HPDE6-E6E7 (cell line): ENCODE data around the gene CTBP1.

ENCODE experiments used
- DNase-seq: peaks from one replicate; pipeline ENCODE4 v3.0.0; 2011; ENCODE audit warnings: missing footprints; ENCODE audit errors: extremely low spot score

CTBP1 gene

GRCh38 chr4:1249731-1250526, 999 bp upstream of the CTBP1 start:
- DNase-seq, result peak; percentile 31

DNA sequence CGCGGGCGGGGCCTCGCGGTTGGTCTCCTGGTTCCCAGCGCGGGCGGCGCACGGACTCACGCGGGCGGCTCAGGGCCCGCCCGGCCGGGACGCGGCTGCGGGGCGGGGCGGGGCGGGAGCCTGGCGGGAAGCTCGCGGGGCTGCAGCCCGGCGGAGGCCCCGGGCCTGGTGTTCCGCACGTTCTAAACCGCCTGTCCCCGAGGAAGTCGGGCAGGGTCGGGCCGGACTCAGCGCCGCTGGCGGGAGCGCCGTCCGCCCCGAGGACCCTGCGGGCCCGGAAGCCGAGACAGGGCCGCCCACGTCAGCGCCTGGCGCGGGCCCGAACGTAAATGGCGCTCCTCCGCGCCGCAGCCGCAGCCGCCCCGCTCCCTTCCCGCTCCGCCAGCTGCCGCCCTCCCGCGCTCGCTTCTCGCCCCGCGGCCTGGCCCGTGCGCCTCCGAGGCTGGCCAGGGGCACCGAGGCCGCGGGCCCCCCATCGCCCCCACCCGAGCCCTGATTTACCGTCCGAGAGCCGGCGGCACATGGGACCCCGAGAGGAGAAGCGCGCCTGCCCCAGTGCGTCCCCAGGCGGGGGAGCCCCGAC, 309 bp upstream of the CTBP1 start:
- peak; percentile 81 for DNase-seq

DNA sequence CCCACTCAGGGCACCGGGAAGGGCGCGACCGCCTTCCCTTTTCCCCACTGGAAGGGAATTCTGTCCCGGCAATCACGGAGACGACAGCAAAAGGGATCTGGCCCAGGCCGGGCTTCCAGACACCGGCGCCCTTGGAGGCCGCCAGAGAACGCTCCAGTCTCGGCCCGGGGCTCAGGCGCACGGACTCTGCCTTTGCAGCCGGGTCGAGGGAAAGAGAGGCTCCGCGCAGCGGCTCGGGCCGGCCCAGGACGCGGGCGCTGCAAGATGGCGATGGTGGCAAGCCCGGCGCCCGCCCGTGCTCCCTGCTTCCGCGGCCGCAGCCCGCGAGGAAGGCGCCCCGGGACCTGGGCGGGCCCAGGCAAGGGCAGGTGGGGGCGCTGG, 1.1 kb downstream of the CTBP1 start:
- DNase-seq, result peak; percentile 44

DNA sequence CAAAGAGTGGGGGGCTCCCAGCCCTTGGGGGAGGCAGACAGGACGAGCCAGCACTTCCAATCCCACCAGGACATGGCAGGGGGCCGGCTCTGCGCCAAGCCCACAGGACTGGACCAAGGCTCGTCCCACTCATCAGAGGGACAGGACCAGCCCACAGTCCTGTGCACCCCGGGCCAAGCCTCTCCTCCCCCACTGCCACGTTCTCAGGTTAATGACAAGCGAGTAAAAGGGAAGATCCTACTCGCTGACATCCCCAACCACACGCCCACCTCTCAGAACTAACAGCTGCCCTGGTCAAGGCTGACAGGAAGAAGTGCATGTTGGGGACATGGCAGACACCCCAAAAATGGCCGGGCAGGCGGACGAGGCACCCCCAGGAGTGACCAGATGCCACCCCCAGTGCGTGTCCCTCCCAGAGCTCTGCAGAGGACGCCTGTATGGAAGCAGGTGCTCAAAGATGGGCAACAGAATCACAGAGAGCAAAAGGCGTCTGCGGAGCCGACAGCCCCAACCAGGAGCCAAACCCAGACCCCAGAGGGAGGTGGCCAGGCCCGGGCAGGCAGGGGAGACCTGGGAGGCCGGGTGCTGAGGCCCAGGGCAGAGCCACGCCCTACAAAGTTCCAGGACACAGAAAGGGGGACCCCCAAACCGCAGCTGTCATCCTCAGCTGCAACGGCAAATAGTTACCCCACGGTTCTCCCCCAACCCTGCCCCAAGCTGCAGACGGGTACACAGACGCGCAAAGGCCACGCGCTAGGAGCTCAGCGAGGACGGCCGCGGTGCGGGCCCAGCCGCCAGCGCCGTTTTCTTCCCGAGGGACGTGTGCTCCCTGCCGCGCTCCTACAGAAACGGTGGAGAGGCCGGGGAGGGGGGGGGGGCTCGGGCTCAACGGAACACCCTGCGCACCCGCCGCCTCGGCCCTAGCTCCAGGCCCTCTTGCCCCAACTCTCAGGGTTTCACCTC, 1.7 kb downstream of the CTBP1 start:
- no peak for DNase-seq

GRCh38 chr4:1246111-1246881, 2.6 kb downstream of the CTBP1 start:
- DNase-seq, result no peak

GRCh38 chr4:1245481-1246051, 3.4 kb downstream of the CTBP1 start:
- no peak for DNase-seq

- no peak for DNase-seq
Observed at GRCh38 chr4:1244978-1245471, 3.9 kb downstream of the CTBP1 start.

GRCh38 chr4:1244081-1244977, 4.6 kb downstream of the CTBP1 start:
- DNase-seq, result no peak

DNA sequence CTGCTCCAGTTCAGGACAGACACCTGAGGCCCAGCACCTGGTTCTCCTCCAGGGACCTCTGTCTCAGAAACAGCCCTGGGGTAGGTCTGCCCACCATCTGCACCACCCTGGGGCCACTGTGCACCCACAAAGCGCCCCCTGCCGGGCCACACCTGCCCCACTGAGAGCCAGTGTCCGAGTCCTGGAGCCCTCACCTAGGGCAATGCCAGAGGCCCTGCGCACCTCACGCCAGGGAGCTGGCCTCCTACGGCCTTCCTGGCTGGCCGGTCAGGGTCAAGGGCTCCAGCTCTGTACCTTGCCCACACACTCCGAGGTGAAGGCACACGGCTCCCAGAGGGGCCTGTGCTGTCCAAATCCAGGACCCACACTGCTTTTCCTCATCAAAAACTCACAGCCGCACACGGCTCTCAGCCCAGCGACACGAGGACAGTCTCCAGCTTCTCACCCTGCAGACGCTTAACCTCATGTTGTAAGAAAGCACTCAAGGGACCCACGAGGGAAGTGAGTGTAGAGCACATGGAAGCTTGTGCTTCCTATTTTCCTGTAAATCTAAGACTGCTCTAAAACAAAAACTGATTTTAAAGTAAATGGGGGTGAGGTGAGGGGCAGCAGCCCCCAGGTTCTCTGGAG, 5.4 kb downstream of the CTBP1 start:
- DNase-seq, result no peak

GRCh38 chr4:1242506-1243450, 6.2 kb downstream of the CTBP1 start:
- no peak for DNase-seq

- DNase-seq, result no peak
Observed at GRCh38 chr4:1241936-1242505, 6.9 kb downstream of the CTBP1 start.

GRCh38 chr4:1241466-1241935, 7.4 kb downstream of the CTBP1 start:
- DNase-seq, result no peak

DNA sequence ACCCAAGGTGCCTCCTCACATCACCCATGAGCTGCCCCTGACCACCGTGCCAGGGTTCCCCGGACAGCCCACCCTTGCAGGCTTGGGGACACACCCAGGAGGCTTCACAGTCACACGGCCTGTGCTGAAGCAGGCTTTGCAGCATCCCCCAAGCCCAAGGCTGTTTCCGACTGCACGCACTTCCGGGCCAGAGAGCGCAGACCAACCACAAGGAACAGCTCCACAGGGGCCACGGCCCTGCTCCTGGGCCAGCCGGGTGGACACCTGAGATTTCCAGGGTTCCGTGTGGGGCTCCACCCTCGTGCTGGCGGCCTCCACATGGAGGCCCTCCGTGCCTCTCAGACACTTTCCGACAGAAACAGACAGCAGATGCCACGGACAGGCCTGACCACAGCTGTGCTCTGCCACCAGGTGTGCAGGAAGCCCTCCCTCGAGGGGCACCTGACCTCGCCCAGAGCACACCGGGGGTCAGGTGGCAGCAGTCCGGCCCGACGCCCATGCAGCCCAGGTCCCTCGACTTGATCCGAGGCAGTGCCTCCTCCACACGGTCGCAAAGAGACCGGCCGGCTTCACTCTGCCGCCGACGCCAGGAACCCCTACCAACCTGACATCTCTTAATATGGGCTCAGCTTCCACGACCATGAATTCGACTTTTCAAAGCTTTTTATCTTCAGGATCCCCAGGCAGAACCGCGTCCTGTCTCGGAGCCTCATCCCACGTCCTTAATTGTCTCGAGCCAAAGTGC, 8.0 kb downstream of the CTBP1 start:
- DNase-seq, result no peak

- DNase-seq, result no peak
Observed at GRCh38 chr4:1239950-1240307, 9.0 kb downstream of the CTBP1 start.

- DNase-seq, result no peak
Observed at GRCh38 chr4:1239141-1239949, 9.6 kb downstream of the CTBP1 start.

GRCh38 chr4:1238676-1239000, 10.3 kb downstream of the CTBP1 start:
- no peak for DNase-seq
